Gastroesophageal sphincter (tissue), 4 donors: ENCODE measurements around the gene ABCC6. TPM values are rescaled to one million over a fixed set of nuclear protein-coding genes. Genes with fewer than 3 reads are reported as not detected.
A peak's percentile ranks its signal among the peaks of the same experiment; 100 is the strongest.
"Not testable (repeated sequence)": the region's sequence is repeated elsewhere in the genome, so short reads cannot be mapped to it uniquely, and the experiment has no call there.

Experiments
- ATAC-seq: fragments of 150-250 bp; one replicate; pipeline ENCODE4 v1.9.1; 2016; ENCODE audit warnings: mild to moderate bottlenecking, moderate library complexity
- H3K27ac ChIP-seq, 4 donors: fragments of 200-600 bp; sonication (generic) in 3 of 4; 1 replicate in 3 of 4; 2 replicates in 1 of 4; pipeline ENCODE4 v1.5.1; 2016 to 2019
- H3K27me3 ChIP-seq: fragments of 200-600 bp; sonication (generic); one replicate; pipeline ENCODE4 v1.5.1; 2019
- H3K36me3 ChIP-seq, 2 donors: fragments of 200-600 bp; sonication (generic); one replicate each; pipeline ENCODE4 v1.5.1; 2019; ENCODE audit warnings: control low read depth in 1 of 2
- H3K4me1 ChIP-seq, 3 donors: fragments of 200-600 bp; sonication (generic); 1 replicate in 2 of 3; 2 replicates in 1 of 3; pipeline ENCODE4 v1.5.1; 2016 to 2019; ENCODE audit warnings: control low read depth in 2 of 3
- H3K4me3 ChIP-seq, 2 donors: fragments of 200-600 bp; sonication (generic); one replicate each; pipeline ENCODE4 v1.5.1; 2019; ENCODE audit warnings: mild to moderate bottlenecking in 1 of 2, moderate library complexity in 1 of 2
- H3K9me3 ChIP-seq, 3 donors: fragments of 200-600 bp; sonication (generic); one replicate each; pipeline ENCODE4 v1.5.1; 2017 to 2019; ENCODE audit warnings: control low read depth in 2 of 3
- POLR2AphosphoS5 ChIP-seq: sonication (generic); formaldehyde crosslinking; IDR thresholded peaks from one replicate; pipeline ENCODE4 v1.6.1; 2017; ENCODE audit warnings: antibody characterized with exemption
- WGBS, 2 donors: methylation state at CpG; one replicate each; pipeline ENCODE4 v1.1.5; 2018; ENCODE audit warnings: low coverage in 1 of 2; 5-methylcytosine and 5-hydroxymethylcytosine counted together
- total RNA-seq, 4 donors: library from RNA; depleted of rRNA; stranded (reverse); fragments of >200 nt; gene quantifications; one replicate each; pipeline ENCODE4 v1.1.0, GENCODE V29; 2016
- TF ChIP-seq, protein P1 (sequence below), 4 experiments: fragments of 200-600 bp in 2 of 4; fragments of 450-650 bp in 2 of 4; sonication (generic) in 1 of 4; IDR thresholded peaks; one replicate each; pipeline ENCODE4 v1.5.1; 2017 to 2019; ENCODE audit warnings: antibody characterized with exemption in 4 of 4, mild to moderate bottlenecking in 2 of 4, moderate library complexity in 2 of 4

ABCC6 gene
- total RNA-seq, 4 donors from 2014 or later, result 0.93 to 1.0 (median 0.94) TPM

DNA sequence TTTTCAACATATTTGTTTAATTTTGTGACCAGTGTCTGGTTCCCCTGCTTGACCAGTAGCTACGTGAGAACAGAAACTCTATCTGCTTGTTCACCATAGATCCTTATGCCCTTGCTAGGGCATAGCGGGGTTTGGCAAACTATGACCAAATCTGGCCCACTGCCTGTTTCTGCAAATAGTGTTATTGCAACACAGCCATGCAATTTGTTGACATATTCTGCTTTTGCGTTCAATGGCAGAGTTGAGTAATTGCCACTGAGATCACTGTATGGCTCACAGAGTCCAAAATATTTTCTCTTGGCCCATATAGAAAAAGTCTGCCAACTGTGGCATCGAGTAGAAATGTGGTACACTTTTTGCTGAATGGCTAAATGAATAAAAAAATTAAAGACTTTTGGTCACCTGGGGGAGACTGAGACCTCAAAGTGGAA is 9.4 kb downstream of the ABCC6 start:
- H3K9me3 ChIP-seq, H3K36me3 ChIP-seq, H3K4me1 ChIP-seq, H3K4me3 ChIP-seq, H3K27me3 ChIP-seq, H3K27ac ChIP-seq: not testable (repeated sequence)
- ATAC-seq, result peak; percentile 68
- WGBS, 2 donors, result 40 to 73% methylated on average over 1 of the region's 4 CpGs
- peak; percentile 47 for TF ChIP-seq POLR2AphosphoS5

- H3K4me1 ChIP-seq, H3K27ac ChIP-seq, H3K27me3 ChIP-seq, H3K4me3 ChIP-seq, H3K36me3 ChIP-seq, H3K9me3 ChIP-seq, ATAC-seq: not testable (repeated sequence)
- 80% methylated on average over 1 of the region's 1 CpG; no CpG with 5 or more reads in 1 of the 2 donors for WGBS, 2 donors
Measured at GRCh38 chr16:16211404-16211803, 11.9 kb downstream of the ABCC6 start.

- not testable (repeated sequence) for H3K27me3 ChIP-seq, H3K4me1 ChIP-seq, H3K27ac ChIP-seq, H3K36me3 ChIP-seq, H3K4me3 ChIP-seq, ATAC-seq, H3K9me3 ChIP-seq
- WGBS, 2 donors, result 91% methylated on average over 8 of the region's 12 CpGs; no CpG with 5 or more reads in 1 of the 2 donors
Measured at GRCh38 chr16:16208461-16208860, 14.8 kb downstream of the ABCC6 start.

GRCh38 chr16:16207787-16208334 is 15.4 kb downstream of the ABCC6 start:
- H3K36me3 ChIP-seq, H3K4me3 ChIP-seq, ATAC-seq, H3K4me1 ChIP-seq, H3K27me3 ChIP-seq, H3K9me3 ChIP-seq, H3K27ac ChIP-seq: not testable (repeated sequence)
- WGBS, 2 donors, result 84 to 93% methylated on average over 3 to 6 of the region's 6 CpGs

GRCh38 chr16:16207097-16207786 is 16.1 kb downstream of the ABCC6 start:
- not testable (repeated sequence) for H3K4me3 ChIP-seq, H3K27ac ChIP-seq, ATAC-seq, H3K27me3 ChIP-seq, H3K9me3 ChIP-seq, H3K4me1 ChIP-seq, H3K36me3 ChIP-seq
- no CpG with 5 or more reads among the region's 4 CpGs for WGBS, 2 donors

- not testable (repeated sequence) for ATAC-seq, H3K9me3 ChIP-seq, H3K4me1 ChIP-seq, H3K27ac ChIP-seq, H3K4me3 ChIP-seq, H3K36me3 ChIP-seq, H3K27me3 ChIP-seq
- 100% methylated on average over 1 of the region's 2 CpGs for WGBS, 2 donors
Measured at GRCh38 chr16:16205864-16206263, 17.4 kb downstream of the ABCC6 start.

- H3K4me1 ChIP-seq, ATAC-seq, H3K27ac ChIP-seq, H3K27me3 ChIP-seq, H3K36me3 ChIP-seq, H3K4me3 ChIP-seq, H3K9me3 ChIP-seq: not testable (repeated sequence)
- WGBS, 2 donors, result 56 to 80% methylated on average over 2 of the region's 8 CpGs
Measured at GRCh38 chr16:16204552-16204951, 18.7 kb downstream of the ABCC6 start.

- not testable (repeated sequence) for H3K4me1 ChIP-seq, H3K27me3 ChIP-seq, H3K4me3 ChIP-seq, ATAC-seq, H3K27ac ChIP-seq, H3K36me3 ChIP-seq, H3K9me3 ChIP-seq
- no CpG with 5 or more reads among the region's 6 CpGs for WGBS, 2 donors
Measured at GRCh38 chr16:16203494-16203893, 19.8 kb downstream of the ABCC6 start.

- WGBS, 2 donors, result 40 to 65% methylated on average over 2 of the region's 4 CpGs
- H3K36me3 ChIP-seq, H3K27me3 ChIP-seq, H3K4me3 ChIP-seq, H3K27ac ChIP-seq, ATAC-seq, H3K4me1 ChIP-seq, H3K9me3 ChIP-seq: not testable (repeated sequence)
- TF ChIP-seq, protein P1, sequence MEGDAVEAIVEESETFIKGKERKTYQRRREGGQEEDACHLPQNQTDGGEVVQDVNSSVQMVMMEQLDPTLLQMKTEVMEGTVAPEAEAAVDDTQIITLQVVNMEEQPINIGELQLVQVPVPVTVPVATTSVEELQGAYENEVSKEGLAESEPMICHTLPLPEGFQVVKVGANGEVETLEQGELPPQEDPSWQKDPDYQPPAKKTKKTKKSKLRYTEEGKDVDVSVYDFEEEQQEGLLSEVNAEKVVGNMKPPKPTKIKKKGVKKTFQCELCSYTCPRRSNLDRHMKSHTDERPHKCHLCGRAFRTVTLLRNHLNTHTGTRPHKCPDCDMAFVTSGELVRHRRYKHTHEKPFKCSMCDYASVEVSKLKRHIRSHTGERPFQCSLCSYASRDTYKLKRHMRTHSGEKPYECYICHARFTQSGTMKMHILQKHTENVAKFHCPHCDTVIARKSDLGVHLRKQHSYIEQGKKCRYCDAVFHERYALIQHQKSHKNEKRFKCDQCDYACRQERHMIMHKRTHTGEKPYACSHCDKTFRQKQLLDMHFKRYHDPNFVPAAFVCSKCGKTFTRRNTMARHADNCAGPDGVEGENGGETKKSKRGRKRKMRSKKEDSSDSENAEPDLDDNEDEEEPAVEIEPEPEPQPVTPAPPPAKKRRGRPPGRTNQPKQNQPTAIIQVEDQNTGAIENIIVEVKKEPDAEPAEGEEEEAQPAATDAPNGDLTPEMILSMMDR (IDR thresholded peaks at IDR 0.05), result peak in 1 of 4 experiments; percentile 23
Measured at GRCh38 chr16:16202400-16203143, 20.7 kb downstream of the ABCC6 start.

- 73% methylated on average over 2 of the region's 8 CpGs; no CpG with 5 or more reads in 1 of the 2 donors for WGBS, 2 donors
- not testable (repeated sequence) for H3K36me3 ChIP-seq, ATAC-seq, H3K27me3 ChIP-seq, H3K4me3 ChIP-seq, H3K27ac ChIP-seq, H3K9me3 ChIP-seq, H3K4me1 ChIP-seq
Measured at GRCh38 chr16:16201880-16202279, 21.4 kb downstream of the ABCC6 start.

GRCh38 chr16:16200391-16200790 is 22.9 kb downstream of the ABCC6 start:
- WGBS, 2 donors, result 97% methylated on average over 3 of the region's 5 CpGs; no CpG with 5 or more reads in 1 of the 2 donors
- not testable (repeated sequence) for H3K36me3 ChIP-seq, H3K4me1 ChIP-seq, H3K27ac ChIP-seq, H3K9me3 ChIP-seq, ATAC-seq, H3K27me3 ChIP-seq, H3K4me3 ChIP-seq

DNA sequence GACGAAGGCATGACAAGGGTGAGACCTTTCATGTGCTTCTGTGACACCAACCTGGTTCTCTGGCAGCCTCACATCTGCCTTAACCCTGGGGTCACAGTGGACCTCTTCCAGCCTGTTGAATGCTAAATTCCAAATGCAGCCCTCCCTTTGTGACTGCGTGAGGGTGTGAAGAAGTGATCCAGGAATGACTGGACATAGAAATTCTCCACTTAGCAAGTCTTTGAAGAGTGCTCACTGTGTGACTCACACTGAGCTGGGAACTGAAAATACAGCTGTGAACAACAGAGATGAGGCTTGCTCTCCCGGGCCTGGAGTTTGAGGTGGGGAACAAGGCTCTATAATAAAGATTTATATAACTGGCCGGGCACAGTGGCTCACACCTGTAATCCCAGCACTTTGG is 23.9 kb downstream of the ABCC6 start:
- not testable (repeated sequence) for H3K9me3 ChIP-seq, H3K36me3 ChIP-seq, H3K27me3 ChIP-seq, ATAC-seq, H3K27ac ChIP-seq, H3K4me3 ChIP-seq, H3K4me1 ChIP-seq
- WGBS, 2 donors, result 43% methylated on average over 4 of the region's 4 CpGs; no CpG with 5 or more reads in 1 of the 2 donors
